GM18507 (cell line): Measurements from ENCODE around the gene FANCC.

ENCODE experiments used
- DNase-seq: peaks from one replicate; pipeline ENCODE4 v3.0.0; 2011; ENCODE audit warnings: low read depth; ENCODE audit not compliant: insufficient read length; ENCODE audit errors: extremely low spot score
- FAIRE-seq: peaks from 2 replicates; lab custom pipeline; 2011; peaks lifted over from hg19 to GRCh38; lab: Jason Lieb, UNC

FANCC gene

DNA sequence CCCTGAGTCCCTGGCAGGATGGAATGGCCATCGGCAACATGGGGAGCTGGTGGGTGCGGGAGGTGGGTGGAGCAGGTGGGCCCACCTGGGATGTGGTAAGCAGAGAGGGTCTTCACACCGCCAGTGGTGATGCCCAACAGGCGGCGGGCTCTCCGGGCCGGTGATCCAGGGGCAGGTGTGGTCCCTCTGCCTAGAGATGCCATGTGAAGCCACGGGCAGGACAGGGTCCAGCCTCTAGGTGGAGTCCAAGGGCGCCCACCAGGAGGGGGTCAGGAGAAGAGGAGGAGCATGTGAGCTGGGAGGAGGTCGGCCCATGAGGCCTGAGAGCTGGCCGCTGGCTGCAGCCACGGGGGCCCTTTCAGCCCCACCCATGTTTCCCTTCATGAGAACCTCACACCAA lies 221.1 kb downstream of the FANCC start:
- no peak for DNase-seq
- no peak for FAIRE-seq

DNA sequence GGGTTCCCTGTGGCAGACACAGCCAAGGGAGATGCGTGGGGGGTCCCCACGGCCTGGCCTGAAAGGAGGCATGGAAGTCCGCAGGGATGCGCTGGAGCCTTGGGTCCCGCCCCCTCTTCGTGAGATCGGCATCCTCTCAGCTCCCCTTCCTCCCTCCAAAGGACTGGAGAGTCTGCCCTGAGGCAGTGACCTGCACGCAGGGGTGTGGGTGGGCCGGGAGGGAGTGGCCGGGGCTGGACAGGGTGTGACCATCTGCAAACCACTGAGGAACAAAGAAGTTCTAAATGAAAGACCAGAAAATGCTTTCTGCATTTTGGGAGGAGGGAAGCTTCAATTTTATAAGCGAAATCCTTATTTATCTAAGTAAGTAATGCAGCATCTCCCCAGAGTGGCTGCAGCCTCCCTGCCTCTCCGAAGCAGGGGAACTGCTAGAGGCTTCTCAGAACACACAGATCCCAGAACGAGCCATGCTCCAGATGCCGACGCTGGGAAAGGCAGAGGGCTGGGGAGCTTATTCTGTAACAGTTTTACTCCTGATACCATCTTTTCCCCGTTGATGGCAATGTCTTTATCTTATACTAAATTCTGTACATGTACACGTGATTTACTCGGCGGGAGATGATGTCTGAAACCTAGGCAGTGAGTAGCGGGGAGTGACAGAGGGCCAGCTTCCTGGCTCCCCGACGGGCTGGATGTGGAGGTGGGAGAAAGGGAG lies 221.7 kb downstream of the FANCC start:
- FAIRE-seq (no peak), DNase-seq (no peak)

- no peak for DNase-seq
- FAIRE-seq = no peak
These were observed 223.5 kb downstream of the FANCC start for GRCh38 chr9:95094002-95094401.

DNA sequence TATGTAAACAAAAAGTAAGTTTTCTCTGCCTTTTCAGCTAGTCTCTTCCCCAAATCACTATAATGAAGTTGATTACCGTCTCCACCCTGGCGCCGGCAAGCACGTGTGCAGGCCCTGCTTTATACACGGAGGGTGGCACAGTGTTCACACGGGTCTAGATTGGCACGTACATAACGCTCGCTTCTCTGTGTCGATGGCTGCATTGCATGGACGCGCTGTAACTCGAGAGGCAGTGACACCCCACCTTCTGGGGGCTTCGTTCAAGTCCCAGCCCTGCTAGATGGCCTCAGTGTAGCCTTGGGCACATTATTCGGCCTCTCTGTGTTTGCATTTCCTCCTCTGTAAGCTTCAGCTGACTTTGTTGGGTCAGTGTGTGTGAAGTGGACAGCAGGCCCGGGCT lies 223.9 kb downstream of the FANCC start:
- FAIRE-seq = no peak

DNA sequence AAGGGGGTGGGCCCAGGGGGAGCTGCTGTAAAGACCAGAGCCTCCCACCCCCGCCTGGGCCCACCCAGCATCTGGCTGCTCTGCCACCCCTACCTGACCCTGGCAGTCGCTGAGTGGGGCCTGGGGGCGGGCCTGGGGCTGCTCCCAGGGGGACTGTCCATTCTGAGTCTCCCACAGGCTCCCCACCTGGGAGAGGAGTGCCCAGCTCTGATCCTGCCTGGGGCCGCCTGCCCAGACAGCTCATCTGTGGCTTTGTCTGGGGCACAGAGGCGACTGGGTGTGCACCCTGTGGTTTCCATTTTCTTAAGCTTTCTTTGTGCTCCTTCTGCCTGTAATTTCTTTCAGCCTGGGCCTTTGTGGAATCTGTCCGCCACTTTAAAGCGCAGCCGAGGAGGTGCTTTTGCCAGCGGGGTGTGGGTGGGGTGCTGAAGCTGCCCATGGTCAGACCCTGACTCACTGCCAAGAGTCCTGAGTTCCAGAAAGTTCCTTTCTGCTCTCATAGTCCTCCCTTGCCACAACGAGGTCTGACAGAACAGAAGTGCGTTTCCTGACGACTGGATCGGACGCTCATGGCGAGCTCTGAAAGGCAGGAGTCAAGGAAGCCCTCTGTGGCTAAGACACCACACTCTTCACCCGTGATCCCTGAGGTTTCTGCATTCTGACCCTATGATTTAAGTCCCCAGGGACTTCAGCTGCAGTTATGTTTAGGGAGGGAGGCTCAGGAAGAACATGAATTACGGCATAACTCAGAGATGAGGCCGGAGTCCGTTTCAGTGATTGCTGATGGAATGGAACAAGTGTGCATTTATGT lies 225.0 kb downstream of the FANCC start:
- no peak for FAIRE-seq
- no peak for DNase-seq

More for the DNA sequence above, 223.9 kb downstream of the FANCC start:
- DNase-seq = no peak

- FAIRE-seq = no peak
These were observed 225.8 kb downstream of the FANCC start for GRCh38 chr9:95091601-95092261.

DNA sequence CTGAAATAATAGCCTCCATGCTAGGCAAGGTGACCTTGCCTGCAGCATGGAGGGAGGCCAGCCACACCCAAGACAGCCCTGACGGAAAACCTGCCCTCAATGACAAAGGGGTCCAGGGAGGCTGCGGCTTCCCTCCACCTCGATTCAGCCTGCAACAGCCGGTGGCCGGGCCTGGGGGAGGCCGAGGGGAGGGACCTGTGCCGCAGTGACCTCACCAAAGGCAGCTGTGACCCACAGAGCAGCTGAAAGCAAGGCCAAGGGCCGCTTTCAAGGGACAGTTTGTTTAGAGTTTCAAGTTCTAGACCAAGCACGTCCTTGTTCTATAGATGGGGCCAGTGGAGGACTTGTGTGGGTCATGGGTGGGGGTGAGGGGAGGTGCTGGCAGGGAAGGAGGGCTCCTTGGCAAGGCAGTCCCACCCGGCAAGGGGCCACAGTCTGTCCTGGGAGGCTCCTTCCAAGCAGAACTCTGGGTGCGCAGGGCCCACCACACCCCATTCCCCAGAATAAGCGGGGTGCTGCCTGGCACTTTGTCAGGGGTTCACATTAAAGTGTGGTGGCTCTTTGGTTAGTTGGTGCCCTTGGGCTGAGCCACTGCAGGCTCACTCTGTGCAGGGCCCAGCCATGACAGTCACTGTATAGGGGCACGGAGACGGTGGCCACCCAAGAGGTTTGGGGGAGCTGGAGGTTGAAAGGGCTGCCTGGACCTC lies 226.5 kb downstream of the FANCC start:
- DNase-seq (no peak), FAIRE-seq (no peak)

More at GRCh38 chr9:95091601-95092261, 225.8 kb downstream of the FANCC start:
- no peak for DNase-seq

DNA sequence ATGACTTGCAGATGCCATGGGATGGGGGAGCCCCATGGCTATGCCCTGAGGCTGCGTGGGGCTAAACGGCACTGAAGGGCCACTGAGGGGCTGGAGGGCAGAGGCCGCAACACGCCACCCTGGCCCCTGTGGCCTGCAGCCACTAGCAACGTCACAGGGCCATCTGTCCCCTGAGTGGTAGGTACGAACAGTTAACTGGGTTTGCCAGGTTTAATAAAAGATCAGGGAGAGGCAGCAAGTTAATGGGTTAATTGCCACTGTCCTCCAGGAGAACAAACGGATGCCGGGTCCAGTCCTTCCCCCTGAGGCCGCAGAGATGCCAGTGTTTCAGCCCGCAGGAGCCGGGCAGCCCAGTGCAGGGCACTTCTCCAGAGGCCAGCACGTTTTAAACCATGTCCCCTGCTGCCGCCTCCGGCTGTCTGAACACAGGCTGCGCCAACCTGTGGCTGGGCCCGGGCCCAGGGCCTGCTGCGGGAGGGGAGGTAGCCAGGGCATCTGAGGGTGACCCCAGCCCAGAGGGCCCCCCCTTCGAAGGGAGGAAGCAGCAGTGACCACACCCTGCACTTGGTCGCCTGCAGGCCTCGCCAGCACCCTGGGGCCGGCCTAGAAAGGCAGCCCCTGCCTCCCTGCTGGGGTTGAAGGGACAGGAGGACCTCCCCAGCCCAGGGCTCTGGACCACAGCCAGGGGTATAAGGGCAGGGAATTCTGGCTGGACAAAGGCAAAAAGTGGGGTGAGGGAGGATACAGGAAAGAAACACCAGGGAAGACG lies 227.3 kb downstream of the FANCC start:
- no peak for DNase-seq
- FAIRE-seq = no peak

DNA sequence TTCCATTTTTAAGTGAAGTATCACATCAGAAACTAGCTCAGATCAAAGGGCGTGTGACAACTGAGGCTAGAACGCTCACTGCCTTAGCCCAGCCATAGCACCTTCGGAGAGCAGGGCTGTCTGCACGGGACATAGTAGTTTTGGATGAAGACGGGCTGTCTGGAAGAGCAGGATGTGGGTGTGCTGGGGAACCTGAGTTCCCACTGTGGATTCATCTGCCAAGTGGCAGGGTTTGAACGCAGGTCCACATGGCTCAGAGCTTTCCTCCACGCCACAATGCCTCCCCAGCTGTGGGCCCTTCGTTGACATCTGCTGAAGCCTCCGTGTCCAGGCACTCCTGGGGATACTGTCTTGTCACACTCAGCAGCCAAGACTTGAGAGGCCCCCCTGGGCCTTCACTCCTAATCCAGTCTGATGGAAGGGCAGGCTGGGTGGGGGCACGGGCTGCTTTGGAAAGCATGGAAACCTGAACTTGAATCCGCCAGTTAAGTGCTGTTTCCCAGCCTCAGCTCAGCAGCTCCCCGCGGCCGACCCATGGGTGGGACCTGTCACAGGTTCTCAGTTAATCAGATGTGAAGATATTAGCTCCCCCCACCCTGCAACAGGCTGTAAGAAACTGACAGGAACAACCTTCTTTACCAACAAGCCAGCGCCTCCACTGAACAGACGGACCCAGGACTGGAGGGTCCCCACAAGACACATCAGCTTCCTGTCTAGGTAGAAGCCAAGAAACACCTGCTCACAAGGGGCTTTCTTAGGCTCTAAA lies 228.1 kb downstream of the FANCC start:
- DNase-seq (no peak), FAIRE-seq (no peak)

DNA sequence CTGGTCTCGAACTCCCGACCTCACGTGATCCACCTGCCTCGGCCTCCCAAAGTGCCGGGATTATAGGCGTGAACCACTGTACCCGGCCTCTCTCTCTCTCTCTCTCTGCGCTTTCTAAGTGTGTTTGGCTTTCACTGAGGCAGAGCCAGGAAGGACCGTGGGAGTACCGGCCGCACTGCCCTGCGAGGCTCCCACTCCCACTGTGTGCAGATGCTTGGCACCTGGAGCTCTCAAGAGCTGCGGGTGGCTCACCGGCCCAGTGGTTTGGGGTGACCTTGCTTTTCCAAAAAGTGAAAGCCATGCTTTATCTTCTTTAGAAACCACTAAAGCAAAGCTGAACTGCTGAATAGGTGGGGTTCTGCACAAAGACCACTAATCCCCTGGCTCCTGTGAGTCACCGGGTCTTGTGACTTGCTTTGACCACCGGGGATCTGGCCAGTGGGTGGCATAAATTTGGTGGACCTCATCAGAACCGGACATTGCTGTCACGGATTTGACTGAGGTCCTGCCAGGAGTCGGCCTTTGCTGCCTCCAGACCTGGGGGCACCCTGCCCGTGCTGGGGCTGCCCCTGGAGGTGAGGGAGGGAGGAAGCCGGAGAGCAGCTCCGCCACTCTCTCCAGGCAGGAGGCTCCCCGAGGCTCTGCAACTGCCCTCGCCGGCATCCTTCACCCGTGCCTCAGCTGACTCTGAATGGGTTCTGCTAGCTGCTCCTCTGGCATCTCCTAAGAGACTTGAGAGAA lies 228.9 kb downstream of the FANCC start:
- no peak for FAIRE-seq
- DNase-seq = no peak

GRCh38 chr9:95087659-95088242 lies 229.8 kb downstream of the FANCC start:
- no peak for DNase-seq
- no peak for FAIRE-seq

DNA sequence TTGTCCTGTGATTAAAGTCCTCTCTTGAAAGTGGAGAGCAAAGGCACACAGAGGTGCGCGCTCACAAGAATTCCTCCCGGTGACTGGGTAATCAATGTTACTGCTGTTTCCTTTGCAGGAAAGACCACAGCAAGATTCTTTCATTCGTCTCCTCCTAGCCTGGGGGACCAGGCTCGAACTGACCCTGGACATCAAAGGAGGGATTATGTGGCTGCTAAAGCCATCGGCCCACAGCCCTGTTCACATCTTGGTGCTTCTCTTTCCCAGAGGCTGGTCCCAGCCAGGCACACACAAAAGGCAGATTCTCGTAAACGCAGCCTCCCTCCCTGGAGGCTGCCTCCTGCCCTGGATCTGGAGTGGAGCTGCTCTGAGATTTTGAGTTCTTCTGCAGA lies 230.9 kb downstream of the FANCC start:
- no peak for DNase-seq

GRCh38 chr9:95085861-95086563 lies 231.5 kb downstream of the FANCC start:
- FAIRE-seq (no peak), DNase-seq (no peak)

More for the DNA sequence above, 230.9 kb downstream of the FANCC start:
- no peak for FAIRE-seq

DNA sequence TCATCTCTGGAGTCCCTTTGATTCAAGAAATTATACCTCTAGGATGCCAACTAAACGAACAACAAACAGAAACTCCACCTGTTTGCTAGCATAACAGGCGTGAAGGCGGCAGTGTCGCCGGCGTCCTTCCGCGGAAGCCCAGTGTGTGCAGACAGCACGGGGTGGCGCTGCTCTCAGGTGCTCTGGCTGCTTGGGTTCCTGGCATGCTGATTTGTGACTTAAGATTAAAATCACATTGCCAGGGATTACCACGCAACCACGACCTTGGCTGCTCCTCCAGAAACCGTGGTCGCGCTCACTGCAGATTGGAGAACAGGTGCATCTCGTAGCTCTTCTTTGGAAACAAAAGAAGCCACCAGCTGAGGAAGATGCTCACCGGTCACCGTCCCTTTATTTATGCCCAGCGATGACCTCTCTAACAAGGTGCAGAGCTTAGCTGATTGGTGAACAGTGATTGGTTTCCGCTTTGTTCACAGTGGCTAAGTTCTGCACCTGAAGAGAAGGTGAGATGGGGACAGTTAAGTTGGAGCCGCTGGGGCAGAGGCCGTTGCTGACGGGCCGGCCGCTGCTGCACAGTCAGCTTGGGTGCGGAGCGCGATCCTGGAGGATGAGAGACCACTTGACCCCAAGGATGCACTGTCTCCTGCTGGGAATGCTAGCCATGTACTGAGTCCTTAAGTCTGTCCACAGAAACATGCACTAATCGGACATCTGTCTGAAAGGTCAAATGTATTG lies 232.3 kb downstream of the FANCC start:
- DNase-seq (no peak), FAIRE-seq (no peak)

GRCh38 chr9:95084254-95084934 lies 233.1 kb downstream of the FANCC start:
- no peak for FAIRE-seq
- DNase-seq = no peak
